Uterus (tissue), 2 donors: Measurements from ENCODE around the gene TNFRSF21.
A peak's percentile ranks its signal among the peaks of the same experiment; 100 is the strongest.

Experiments used
- CTCF ChIP-seq, 4 experiments: fragments of 200-600 bp in 2 of 4; fragments of 450-650 bp in 2 of 4; sonication (generic) in 2 of 4; IDR thresholded peaks; one replicate each; pipeline ENCODE4 v1.5.1; 2016 to 2019; ENCODE audit warnings: antibody characterized with exemption in 4 of 4, mild to moderate bottlenecking in 2 of 4, moderate library complexity in 1 of 4
- POLR2A ChIP-seq, 2 donors: fragments of 450-650 bp; IDR thresholded peaks; one replicate each; pipeline ENCODE4 v1.6.1; 2016; ENCODE audit warnings: antibody characterized with exemption in 2 of 2, mild to moderate bottlenecking in 1 of 2, moderate library complexity in 1 of 2

- peak; percentile 91 to 97 (median 94) for TF ChIP-seq CTCF (IDR thresholded peaks at IDR 0.05)
- peak; percentile 52 to 71 for TF ChIP-seq POLR2A (IDR thresholded peaks at IDR 0.05)
These were observed at the start of gene TNFRSF21 for GRCh38 chr6:47309291-47310130.
